IPS-NIHi7 (cell line): ENCODE data around the gene SLC16A12.

Source experiments
- DNase-seq: peaks from one replicate; pipeline ENCODE4 v3.0.0; 2012; ENCODE audit warnings: mixed read lengths; ENCODE audit errors: extremely low spot score

The SLC16A12 gene

GRCh38 chr10:89535171-89536012 lies at the start of gene SLC16A12:
Gene SLC16A12, minus strand, starts transcription at chr10:89535594. Its CDS starts 73,016 bp downstream, at chr10:89462578.
- DNase-seq: peak; percentile 76

- no peak for DNase-seq
Measured at GRCh38 chr10:89582022-89582421, 46.6 kb upstream of the SLC16A12 start.

GRCh38 chr10:89580243-89580642 lies 44.8 kb upstream of the SLC16A12 start:
- no peak for DNase-seq

GRCh38 chr10:89576696-89577095 lies 41.3 kb upstream of the SLC16A12 start:
- no peak for DNase-seq

GRCh38 chr10:89576022-89576421 lies 40.6 kb upstream of the SLC16A12 start:
- DNase-seq: no peak

- no peak for DNase-seq
Measured at GRCh38 chr10:89575031-89575430, 39.6 kb upstream of the SLC16A12 start.

- DNase-seq: no peak
Measured at GRCh38 chr10:89574368-89574767, 39.0 kb upstream of the SLC16A12 start.

GRCh38 chr10:89567576-89568245 lies 32.3 kb upstream of the SLC16A12 start:
- no peak for DNase-seq

GRCh38 chr10:89566992-89567391 lies 31.6 kb upstream of the SLC16A12 start:
- no peak for DNase-seq

- DNase-seq: no peak
Measured at GRCh38 chr10:89566095-89566950, 30.9 kb upstream of the SLC16A12 start.

- no peak for DNase-seq
Measured at GRCh38 chr10:89565180-89565579, 29.8 kb upstream of the SLC16A12 start.

- DNase-seq: peak; percentile 32
Measured at GRCh38 chr10:89563861-89564478, 28.6 kb upstream of the SLC16A12 start.

- no peak for DNase-seq
Measured at GRCh38 chr10:89563311-89563710, 27.9 kb upstream of the SLC16A12 start.

- DNase-seq: no peak
Measured at GRCh38 chr10:89556600-89556999, 21.2 kb upstream of the SLC16A12 start.

- DNase-seq: no peak
Measured at GRCh38 chr10:89555688-89556445, 20.5 kb upstream of the SLC16A12 start.

- no peak for DNase-seq
Measured at GRCh38 chr10:89554433-89554832, 19.0 kb upstream of the SLC16A12 start.

- DNase-seq: no peak
Measured at GRCh38 chr10:89553064-89553734, 17.8 kb upstream of the SLC16A12 start.

GRCh38 chr10:89552213-89552612 lies 16.8 kb upstream of the SLC16A12 start:
- DNase-seq: no peak

- no peak for DNase-seq
Measured at GRCh38 chr10:89550509-89550908, 15.1 kb upstream of the SLC16A12 start.

- no peak for DNase-seq
Measured at GRCh38 chr10:89549510-89549909, 14.1 kb upstream of the SLC16A12 start.
